LNCaP clone FGC (cell line): ENCODE measurements around the gene PTPRM.

Experiments
- DNase-seq: peaks from one replicate; pipeline ENCODE4 v3.0.0-alpha.2; 2011; ENCODE audit warnings: low read depth
- H3K4me3 ChIP-seq: 2 replicates; pipeline ENCODE4 v1.5.1; 2011; ENCODE audit warnings: mild to moderate bottlenecking, low read depth, low read length, control low read depth
- CTCF ChIP-seq: IDR thresholded peaks from 2 replicates; pipeline ENCODE4 v1.5.1; 2012; ENCODE audit warnings: mild to moderate bottlenecking; ENCODE audit not compliant: control insufficient read depth, insufficient read depth; ENCODE audit errors: extremely low read depth

The PTPRM gene

GRCh38 chr18:8406186-8406867 lies 839.2 kb downstream of the PTPRM start:
- H3K4me3 ChIP-seq: no peak overlapping the region
- TF ChIP-seq CTCF: no peak
- DNase-seq: no peak

GRCh38 chr18:8406868-8407250 lies 839.7 kb downstream of the PTPRM start:
- no peak for DNase-seq
- H3K4me3 ChIP-seq: no peak overlapping the region
- TF ChIP-seq CTCF: no peak

DNA sequence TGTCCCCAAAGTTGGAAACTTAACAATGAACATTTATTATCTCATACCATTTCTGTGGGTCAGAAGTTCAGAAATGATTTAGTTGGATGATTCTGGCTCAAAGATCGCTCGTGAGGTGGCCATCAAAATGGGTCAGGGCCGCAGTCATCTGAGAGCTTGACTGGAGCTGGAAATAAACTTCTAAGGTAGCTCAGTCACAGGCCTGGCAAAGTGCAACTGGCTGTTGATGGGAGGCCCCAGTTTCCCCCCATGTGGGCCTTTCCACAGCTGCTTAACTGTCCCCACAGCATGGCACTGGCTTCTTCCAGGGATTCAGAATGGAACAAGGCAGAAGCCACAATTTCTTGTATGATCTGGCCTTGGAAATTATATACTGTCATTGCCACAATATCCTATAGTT lies 842.0 kb downstream of the PTPRM start:
- TF ChIP-seq CTCF: no peak
- no peak for DNase-seq
- H3K4me3 ChIP-seq: no peak overlapping the region

DNA sequence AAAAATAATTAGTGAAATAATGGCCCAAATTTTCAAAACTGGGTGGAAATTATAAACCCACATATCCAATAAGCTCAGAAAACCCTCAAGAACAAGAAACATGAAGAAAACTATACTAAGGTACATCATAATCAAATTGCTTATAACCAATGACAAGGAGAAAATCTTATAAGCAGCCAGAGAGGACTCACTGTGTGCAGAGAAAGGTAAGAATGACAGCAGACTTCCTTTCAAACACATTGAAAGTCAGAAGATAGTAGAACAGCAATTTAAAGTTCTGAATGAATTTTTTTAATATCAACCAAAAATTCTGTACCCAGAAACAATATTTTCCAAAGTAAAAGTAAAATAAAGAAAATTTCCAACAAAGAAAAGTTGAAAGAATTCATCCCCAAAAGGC lies 844.4 kb downstream of the PTPRM start:
- H3K4me3 ChIP-seq: no peak overlapping the region
- no peak for DNase-seq
- no peak for TF ChIP-seq CTCF

DNA sequence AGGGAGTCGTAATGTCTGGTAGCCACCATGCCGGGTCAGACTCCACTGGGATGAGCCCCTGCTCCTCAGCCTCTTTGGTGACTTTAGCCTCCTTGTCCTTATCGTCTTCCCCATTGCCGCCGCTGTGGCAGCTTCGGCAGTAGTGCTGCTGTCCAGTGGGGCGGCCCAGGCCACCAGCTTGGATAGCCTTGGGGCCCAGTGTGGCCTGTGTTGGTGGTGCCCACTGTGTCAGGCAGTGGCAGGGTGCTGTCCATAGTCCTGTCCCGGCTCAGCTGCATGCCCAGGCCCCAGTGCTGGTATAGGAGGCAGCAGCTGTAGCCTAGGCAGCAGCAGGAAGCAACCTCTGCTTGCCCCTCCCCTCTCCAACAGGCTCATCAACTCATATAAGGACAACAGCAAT lies 845.0 kb downstream of the PTPRM start:
- no peak for DNase-seq
- H3K4me3 ChIP-seq: no peak overlapping the region
- no peak for TF ChIP-seq CTCF

DNA sequence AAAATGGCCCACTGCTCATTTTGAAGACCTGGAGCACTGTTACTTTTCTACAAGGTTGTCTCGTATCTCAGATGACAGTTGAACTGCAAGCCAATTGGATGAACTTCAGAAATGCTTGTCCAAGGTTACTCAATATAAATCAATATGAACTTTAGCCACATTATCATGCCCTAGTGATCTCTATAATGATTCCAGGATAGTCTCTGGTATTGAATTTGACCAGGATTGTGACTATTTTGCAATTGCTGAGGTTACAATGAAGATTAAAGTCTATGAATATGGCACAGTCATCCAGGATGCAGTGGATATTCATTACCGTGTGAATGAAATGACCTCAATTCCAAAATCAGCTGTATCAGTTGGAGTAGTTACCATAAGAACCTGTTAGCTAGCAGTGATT lies 846.1 kb downstream of the PTPRM start:
- DNase-seq: no peak
- TF ChIP-seq CTCF: no peak
- no peak overlapping the region for H3K4me3 ChIP-seq

DNA sequence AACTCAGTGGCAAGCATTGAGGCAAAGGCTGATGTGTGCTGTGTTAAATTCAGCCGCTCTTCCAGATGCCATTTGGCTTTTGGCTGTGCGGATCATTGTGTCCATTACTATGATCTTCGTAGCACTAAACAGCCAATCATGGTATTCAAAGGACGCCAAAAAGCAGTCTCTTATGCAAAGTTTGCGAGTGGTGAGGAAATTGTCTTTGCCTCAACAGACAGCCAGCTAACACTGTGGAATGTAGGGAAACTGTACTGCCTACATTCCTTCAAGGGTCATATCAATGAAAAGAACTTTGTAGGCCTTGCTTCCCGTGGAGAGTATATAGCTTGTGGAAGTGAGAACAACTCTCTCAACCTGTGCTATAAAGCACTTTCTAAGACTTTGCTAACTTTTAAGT lies 846.6 kb downstream of the PTPRM start:
- no peak for TF ChIP-seq CTCF

More for the DNA sequence above, 846.6 kb downstream of the PTPRM start:
- no peak overlapping the region for H3K4me3 ChIP-seq
- DNase-seq: no peak
